ENCODE data around the gene ADD1. TPM values are rescaled to one million over a fixed set of nuclear protein-coding genes. Genes with fewer than 3 reads are reported as not detected.

The ADD1 gene
- total and polyA plus RNA-seq, 2 of the 13 experiments (the other 11 are each of a cell fraction or from before 2014, with no cell fraction given): 73.9 to 122 TPM

DNA sequence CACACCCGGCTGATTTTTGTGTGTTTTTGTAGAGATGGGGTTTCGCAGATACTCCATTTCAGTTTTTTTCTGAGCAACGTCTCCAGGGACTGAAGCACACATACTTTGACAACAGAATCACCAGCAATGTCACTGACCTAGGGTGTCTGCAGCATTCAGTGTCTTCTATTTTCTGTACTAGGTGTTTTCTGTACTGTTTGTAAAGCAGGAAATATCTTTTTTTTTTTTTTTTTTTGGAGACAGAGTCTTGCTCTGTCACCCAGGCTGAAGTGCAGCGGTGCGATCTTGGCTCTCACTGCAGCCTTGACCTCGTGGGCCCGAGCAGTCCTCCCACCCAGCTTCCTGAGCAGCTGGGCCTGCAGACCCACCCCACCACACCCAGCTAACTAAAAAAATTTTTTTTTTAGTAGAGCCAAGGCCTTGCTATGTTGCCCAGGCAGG is 8.9 kb downstream of the ADD1 start (continued):
- TF ChIP-seq MXD4 (CRISPR knock-in tag; IDR thresholded peaks at IDR 0.05): no peak
- no peak for TF ChIP-seq SP5 (CRISPR knock-in tag; IDR thresholded peaks at IDR 0.05; ENCODE audit: borderline replicate concordance, low read depth)
- no peak for TF ChIP-seq RBAK (CRISPR knock-in tag; IDR thresholded peaks at IDR 0.05)
- TF ChIP-seq U2AF2 (IDR thresholded peaks at IDR 0.05; ENCODE audit: low read depth, low read length): no peak
- TF ChIP-seq SP2 (CRISPR knock-in tag; IDR thresholded peaks at IDR 0.05): no peak
- TF ChIP-seq ATF1 (CRISPR knock-in tag; IDR thresholded peaks at IDR 0.05): no peak
- no peak for TF ChIP-seq ZNF230 (CRISPR knock-in tag; IDR thresholded peaks at IDR 0.05)
- no peak for TF ChIP-seq FOSL1 (CRISPR knock-in tag; IDR thresholded peaks at IDR 0.05; ENCODE audit: borderline replicate concordance)
- TF ChIP-seq, protein P1, sequence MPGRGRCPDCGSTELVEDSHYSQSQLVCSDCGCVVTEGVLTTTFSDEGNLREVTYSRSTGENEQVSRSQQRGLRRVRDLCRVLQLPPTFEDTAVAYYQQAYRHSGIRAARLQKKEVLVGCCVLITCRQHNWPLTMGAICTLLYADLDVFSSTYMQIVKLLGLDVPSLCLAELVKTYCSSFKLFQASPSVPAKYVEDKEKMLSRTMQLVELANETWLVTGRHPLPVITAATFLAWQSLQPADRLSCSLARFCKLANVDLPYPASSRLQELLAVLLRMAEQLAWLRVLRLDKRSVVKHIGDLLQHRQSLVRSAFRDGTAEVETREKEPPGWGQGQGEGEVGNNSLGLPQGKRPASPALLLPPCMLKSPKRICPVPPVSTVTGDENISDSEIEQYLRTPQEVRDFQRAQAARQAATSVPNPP (CRISPR knock-in tag; IDR thresholded peaks at IDR 0.05): no peak
- no peak for TF ChIP-seq RAD21 (CRISPR knock-in tag; IDR thresholded peaks at IDR 0.05)
- TF ChIP-seq, protein P2, sequence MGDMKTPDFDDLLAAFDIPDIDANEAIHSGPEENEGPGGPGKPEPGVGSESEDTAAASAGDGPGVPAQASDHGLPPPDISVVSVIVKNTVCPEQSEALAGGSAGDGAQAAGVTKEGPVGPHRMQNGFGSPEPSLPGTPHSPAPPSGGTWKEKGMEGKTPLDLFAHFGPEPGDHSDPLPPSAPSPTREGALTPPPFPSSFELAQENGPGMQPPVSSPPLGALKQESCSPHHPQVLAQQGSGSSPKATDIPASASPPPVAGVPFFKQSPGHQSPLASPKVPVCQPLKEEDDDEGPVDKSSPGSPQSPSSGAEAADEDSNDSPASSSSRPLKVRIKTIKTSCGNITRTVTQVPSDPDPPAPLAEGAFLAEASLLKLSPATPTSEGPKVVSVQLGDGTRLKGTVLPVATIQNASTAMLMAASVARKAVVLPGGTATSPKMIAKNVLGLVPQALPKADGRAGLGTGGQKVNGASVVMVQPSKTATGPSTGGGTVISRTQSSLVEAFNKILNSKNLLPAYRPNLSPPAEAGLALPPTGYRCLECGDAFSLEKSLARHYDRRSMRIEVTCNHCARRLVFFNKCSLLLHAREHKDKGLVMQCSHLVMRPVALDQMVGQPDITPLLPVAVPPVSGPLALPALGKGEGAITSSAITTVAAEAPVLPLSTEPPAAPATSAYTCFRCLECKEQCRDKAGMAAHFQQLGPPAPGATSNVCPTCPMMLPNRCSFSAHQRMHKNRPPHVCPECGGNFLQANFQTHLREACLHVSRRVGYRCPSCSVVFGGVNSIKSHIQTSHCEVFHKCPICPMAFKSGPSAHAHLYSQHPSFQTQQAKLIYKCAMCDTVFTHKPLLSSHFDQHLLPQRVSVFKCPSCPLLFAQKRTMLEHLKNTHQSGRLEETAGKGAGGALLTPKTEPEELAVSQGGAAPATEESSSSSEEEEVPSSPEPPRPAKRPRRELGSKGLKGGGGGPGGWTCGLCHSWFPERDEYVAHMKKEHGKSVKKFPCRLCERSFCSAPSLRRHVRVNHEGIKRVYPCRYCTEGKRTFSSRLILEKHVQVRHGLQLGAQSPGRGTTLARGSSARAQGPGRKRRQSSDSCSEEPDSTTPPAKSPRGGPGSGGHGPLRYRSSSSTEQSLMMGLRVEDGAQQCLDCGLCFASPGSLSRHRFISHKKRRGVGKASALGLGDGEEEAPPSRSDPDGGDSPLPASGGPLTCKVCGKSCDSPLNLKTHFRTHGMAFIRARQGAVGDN (CRISPR knock-in tag; IDR thresholded peaks at IDR 0.05): peak; percentile 41
- TF ChIP-seq ZNF550 (CRISPR knock-in tag; IDR thresholded peaks at IDR 0.05; ENCODE audit: borderline replicate concordance): no peak
- no peak for TF ChIP-seq RNF2 (conservative IDR thresholded peaks at IDR 0.05; ENCODE audit: low read depth)
- TF ChIP-seq, protein P3, sequence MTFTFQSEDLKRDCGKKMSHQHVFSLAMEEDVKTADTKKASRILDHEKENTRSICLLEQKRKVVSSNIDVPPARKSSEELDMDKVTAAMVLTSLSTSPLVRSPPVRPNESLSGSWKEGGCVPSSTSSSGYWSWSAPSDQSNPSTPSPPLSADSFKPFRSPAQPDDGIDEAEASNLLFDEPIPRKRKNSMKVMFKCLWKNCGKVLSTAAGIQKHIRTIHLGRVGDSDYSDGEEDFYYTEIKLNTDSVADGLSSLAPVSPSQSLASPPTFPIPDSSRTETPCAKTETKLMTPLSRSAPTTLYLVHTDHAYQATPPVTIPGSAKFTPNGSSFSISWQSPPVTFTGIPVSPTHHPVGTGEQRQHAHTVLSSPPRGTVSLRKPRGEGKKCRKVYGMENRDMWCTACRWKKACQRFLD (CRISPR knock-in tag; IDR thresholded peaks at IDR 0.05; ENCODE audit: borderline replicate concordance): no peak
- peak; percentile 21; the same call in 1 of the 2 replicates for TF ChIP-seq KLF12 (CRISPR knock-in tag; IDR thresholded peaks at IDR 0.05; ENCODE audit: borderline replicate concordance)
- no peak for TF ChIP-seq KLF11 (CRISPR knock-in tag; IDR thresholded peaks at IDR 0.05)
- no peak for TF ChIP-seq ARID2 (CRISPR knock-in tag; IDR thresholded peaks at IDR 0.05; ENCODE audit: borderline replicate concordance)
- TF ChIP-seq, protein P4, sequence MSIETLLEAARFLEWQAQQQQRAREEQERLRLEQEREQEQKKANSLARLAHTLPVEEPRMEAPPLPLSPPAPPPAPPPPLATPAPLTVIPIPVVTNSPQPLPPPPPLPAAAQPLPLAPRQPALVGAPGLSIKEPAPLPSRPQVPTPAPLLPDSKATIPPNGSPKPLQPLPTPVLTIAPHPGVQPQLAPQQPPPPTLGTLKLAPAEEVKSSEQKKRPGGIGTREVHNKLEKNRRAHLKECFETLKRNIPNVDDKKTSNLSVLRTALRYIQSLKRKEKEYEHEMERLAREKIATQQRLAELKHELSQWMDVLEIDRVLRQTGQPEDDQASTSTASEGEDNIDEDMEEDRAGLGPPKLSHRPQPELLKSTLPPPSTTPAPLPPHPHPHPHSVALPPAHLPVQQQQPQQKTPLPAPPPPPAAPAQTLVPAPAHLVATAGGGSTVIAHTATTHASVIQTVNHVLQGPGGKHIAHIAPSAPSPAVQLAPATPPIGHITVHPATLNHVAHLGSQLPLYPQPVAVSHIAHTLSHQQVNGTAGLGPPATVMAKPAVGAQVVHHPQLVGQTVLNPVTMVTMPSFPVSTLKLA (IDR thresholded peaks at IDR 0.05): no peak
- no peak for TF ChIP-seq NR1H2 (CRISPR knock-in tag; IDR thresholded peaks at IDR 0.05; ENCODE audit: borderline replicate concordance, low read depth)
- TF ChIP-seq MZF1 (CRISPR knock-in tag; IDR thresholded peaks at IDR 0.05; ENCODE audit: borderline replicate concordance): no peak
- TF ChIP-seq, protein P5, sequence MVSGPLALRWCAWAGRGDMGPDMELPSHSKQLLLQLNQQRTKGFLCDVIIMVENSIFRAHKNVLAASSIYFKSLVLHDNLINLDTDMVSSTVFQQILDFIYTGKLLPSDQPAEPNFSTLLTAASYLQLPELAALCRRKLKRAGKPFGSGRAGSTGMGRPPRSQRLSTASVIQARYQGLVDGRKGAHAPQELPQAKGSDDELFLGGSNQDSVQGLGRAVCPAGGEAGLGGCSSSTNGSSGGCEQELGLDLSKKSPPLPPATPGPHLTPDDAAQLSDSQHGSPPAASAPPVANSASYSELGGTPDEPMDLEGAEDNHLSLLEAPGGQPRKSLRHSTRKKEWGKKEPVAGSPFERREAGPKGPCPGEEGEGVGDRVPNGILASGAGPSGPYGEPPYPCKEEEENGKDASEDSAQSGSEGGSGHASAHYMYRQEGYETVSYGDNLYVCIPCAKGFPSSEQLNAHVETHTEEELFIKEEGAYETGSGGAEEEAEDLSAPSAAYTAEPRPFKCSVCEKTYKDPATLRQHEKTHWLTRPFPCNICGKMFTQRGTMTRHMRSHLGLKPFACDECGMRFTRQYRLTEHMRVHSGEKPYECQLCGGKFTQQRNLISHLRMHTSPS (CRISPR knock-in tag; IDR thresholded peaks at IDR 0.05; ENCODE audit: low read depth): no peak
- TF ChIP-seq ZNF614 (CRISPR knock-in tag; IDR thresholded peaks at IDR 0.05; ENCODE audit: borderline replicate concordance): no peak
- no peak for TF ChIP-seq SOX5 (CRISPR knock-in tag; IDR thresholded peaks at IDR 0.05; ENCODE audit: borderline replicate concordance)
